CD4-positive, alpha-beta T cell (primary cell): ENCODE results near the gene STBD1. TPM values are rescaled to one million over a fixed set of nuclear protein-coding genes. Genes with fewer than 3 reads are reported as not detected.
A peak's percentile ranks its signal among the peaks of the same experiment; 100 is the strongest.

ENCODE experiments used
- ATAC-seq: fragments of 200-7000 bp; cut with Tn5 transposase; one replicate; pipeline ENCODE4 v1.10.0; 2022; ENCODE audit warnings: mild to moderate bottlenecking; ENCODE audit not compliant: poor library complexity
- CTCF ChIA-PET: fragments of 350-600 bp; sonication (Branson Sonifier 250); formaldehyde crosslinking; loops from one replicate; lab custom pipeline; 2021; ENCODE audit warnings: antibody characterized with exemption, inconsistent platforms; lab: Charles Lee
- POLR2A ChIA-PET: fragments of 350-600 bp; sonication (Branson Sonifier 250); formaldehyde crosslinking; loops from one replicate; lab custom pipeline; 2021; ENCODE audit warnings: antibody characterized with exemption, inconsistent platforms; lab: Charles Lee
- DNase-seq, 14 experiments: peaks; one replicate each; pipeline ENCODE4 v3.0.0-alpha.2; 2013 to 2020; ENCODE audit warnings: mixed read lengths in 2 of 14
- H3K27ac ChIP-seq, 2 donors: one replicate each; pipeline versions ENCODE4 v1.5.1 to v1.7.0; 2013; ENCODE audit warnings: low read length in 2 of 2, low read depth in 1 of 2, mild to moderate bottlenecking in 1 of 2
- H3K27me3 ChIP-seq, 2 experiments: 1 replicate in 1 of 2; 2 replicates in 1 of 2; pipeline versions ENCODE4 v1.6.1 to v1.7.0; 2013; ENCODE audit warnings: low read length in 2 of 2, control low read depth in 1 of 2, mild to moderate bottlenecking in 1 of 2, moderate library complexity in 1 of 2; ENCODE audit not compliant: insufficient read depth in 2 of 2, control insufficient read depth in 1 of 2
- H3K36me3 ChIP-seq: one replicate; pipeline ENCODE4 v1.6.1; 2013; ENCODE audit warnings: low read length, control low read depth; ENCODE audit not compliant: insufficient read depth
- H3K4me1 ChIP-seq: one replicate; pipeline ENCODE4 v1.6.1; 2013; ENCODE audit warnings: low read length, control low read depth; ENCODE audit not compliant: insufficient read depth
- H3K4me3 ChIP-seq: one replicate; pipeline ENCODE4 v1.5.1; 2013; ENCODE audit warnings: mild to moderate bottlenecking, low read length, moderate library complexity
- H3K9me3 ChIP-seq, 2 experiments: 1 replicate in 1 of 2; 2 replicates in 1 of 2; pipeline versions ENCODE4 v1.6.1 to v1.7.0; 2013; ENCODE audit warnings: low read length in 2 of 2, mild to moderate bottlenecking in 2 of 2, control low read depth in 1 of 2, moderate library complexity in 1 of 2; ENCODE audit not compliant: control insufficient read depth in 1 of 2, insufficient read depth in 1 of 2
- H3K27ac Mint-ChIP-seq: one replicate; pipeline ENCODE4 v1.8.0; 2020; ENCODE audit warnings: mixed read lengths
- H3K27me3 Mint-ChIP-seq: one replicate; pipeline ENCODE4 v1.8.0; 2021; ENCODE audit warnings: mixed read lengths
- H3K36me3 Mint-ChIP-seq: one replicate; pipeline ENCODE4 v1.8.0; 2021; ENCODE audit warnings: low read depth, mixed read lengths
- H3K4me1 Mint-ChIP-seq: one replicate; pipeline ENCODE4 v1.8.0; 2021; ENCODE audit warnings: low read depth, mixed read lengths
- H3K4me3 Mint-ChIP-seq: one replicate; pipeline ENCODE4 v1.8.0; 2020; ENCODE audit warnings: mild to moderate bottlenecking, mixed read lengths
- H3K9me3 Mint-ChIP-seq: one replicate; pipeline ENCODE4 v1.8.0; 2020; ENCODE audit warnings: mixed read lengths
- CTCF ChIP-seq: fragments of 200-600 bp; IDR thresholded peaks from one replicate; pipeline ENCODE4 v1.8.0; 2022; ENCODE audit warnings: antibody characterized with exemption, mild to moderate bottlenecking
- intact Hi-C, 2 experiments: fragments of 100-400 bp; cut with DNase I in 1 of 2; cut with micrococcal nuclease in 1 of 2; formaldehyde crosslinking; loops; one replicate each; pipeline versions ENCODE4 v1.15.1 to v1.9.0; 2023 to 2025; cut with DNase I, micrococcal nuclease
- total RNA-seq, 174 experiments: library from RNA in 2 of 174; stranded (reverse) in 2 of 174; gene quantifications; one replicate each; pipeline ENCODE4 v1.2.3 and lab custom pipeline; 2021 to 2026

STBD1 gene
- total RNA-seq, 2 experiments from 2014 or later, result 0.11 TPM; not detected in 1

GRCh38 chr4:76275486-76276124 is 30.9 kb upstream of the STBD1 start:
- Mint-ChIP-seq H3K27ac (no peak overlapping the region), H3K9me3 (no peaks in the 10 kb centered on the region), H3K36me3 (no peaks in the 10 kb centered on the region), H3K4me3 (no peak overlapping the region), H3K4me1 (no peaks in the 10 kb centered on the region), H3K27me3 (no peaks in the 10 kb centered on the region)
- DNase-seq (no peak), ATAC-seq (no peak)
- H3K9me3 ChIP-seq, result no peaks in the 10 kb centered on the region
- ChIA-PET POLR2A (no interaction called here), CTCF (interaction anchor here (1.5 kb wide), 1 partner anchor 96 kb away, joined by 3 read pairs; no protein-coding TSS in a partner anchor)
- no peak for TF ChIP-seq CTCF
- H3K27ac ChIP-seq, result no peak overlapping the region
- H3K4me3 ChIP-seq, result no peak overlapping the region
- no peaks in the 10 kb centered on the region for H3K4me1 ChIP-seq
- H3K27me3 ChIP-seq, result peaks cover 0 to 5% of the 10 kb centered on the region in 2 experiments
- no peaks in the 10 kb centered on the region for H3K36me3 ChIP-seq
- intact Hi-C loops, result loop anchor here in 1 of 2 experiments (10.0 kb wide), 1 partner anchor 229 kb away; no protein-coding TSS in a partner anchor

GRCh38 chr4:76276813-76277212 is 29.7 kb upstream of the STBD1 start:
- H3K4me3 ChIP-seq, result no peak overlapping the region
- CTCF ChIA-PET, result interaction anchor here (2.1 kb wide), 1 partner anchor 97 kb away, joined by 6 read pairs; no protein-coding TSS in a partner anchor
- Mint-ChIP-seq H3K9me3 (no peaks in the 10 kb centered on the region), H3K36me3 (no peaks in the 10 kb centered on the region), H3K27ac (no peak overlapping the region), H3K4me1 (no peaks in the 10 kb centered on the region), H3K27me3 (no peaks in the 10 kb centered on the region), H3K4me3 (no peak overlapping the region)
- H3K27me3 ChIP-seq, result peaks cover 0 to 5% of the 10 kb centered on the region in 2 experiments
- peak in 1 of 14 experiments; percentile 13 for DNase-seq
- no peaks in the 10 kb centered on the region for H3K9me3 ChIP-seq
- POLR2A ChIA-PET, result no interaction called here
- no peak overlapping the region for H3K27ac ChIP-seq
- intact Hi-C loops, result loop anchor here in 1 of 2 experiments (10.0 kb wide), 1 partner anchor 228 kb away; no protein-coding TSS in a partner anchor
- H3K36me3 ChIP-seq, result no peaks in the 10 kb centered on the region
- ATAC-seq, result no peak
- H3K4me1 ChIP-seq, result no peaks in the 10 kb centered on the region
- no peak for TF ChIP-seq CTCF

- DNase-seq, result no peak
- ChIA-PET POLR2A (no interaction called here), CTCF (interaction anchor here (2.1 kb wide), 1 partner anchor 98 kb away, joined by 6 read pairs; no protein-coding TSS in a partner anchor)
- TF ChIP-seq CTCF, result no peak
- peaks cover 0 to 5% of the 10 kb centered on the region in 2 experiments for H3K27me3 ChIP-seq
- no peak overlapping the region for H3K27ac ChIP-seq
- H3K27me3 Mint-ChIP-seq, result no peaks in the 10 kb centered on the region
- no peaks in the 10 kb centered on the region for H3K9me3 Mint-ChIP-seq
- H3K4me3 Mint-ChIP-seq, result no peak overlapping the region
- no peak for ATAC-seq
- H3K4me3 ChIP-seq, result no peak overlapping the region
- no peak overlapping the region for H3K27ac Mint-ChIP-seq
- H3K9me3 ChIP-seq, result no peaks in the 10 kb centered on the region
- H3K36me3 ChIP-seq, result no peaks in the 10 kb centered on the region
- no peaks in the 10 kb centered on the region for H3K4me1 Mint-ChIP-seq
- intact Hi-C loops, result loop anchor here in 1 of 2 experiments (10.0 kb wide), 1 partner anchor 227 kb away; no protein-coding TSS in a partner anchor
- H3K4me1 ChIP-seq, result no peaks in the 10 kb centered on the region
- H3K36me3 Mint-ChIP-seq, result no peaks in the 10 kb centered on the region
Measured at GRCh38 chr4:76277667-76278066, 28.9 kb upstream of the STBD1 start.
